ENCODE measurements around the gene GAS6. TPM values are rescaled to one million over a fixed set of nuclear protein-coding genes. Genes with fewer than 3 reads are reported as not detected.
"Not testable (repeated sequence)": the region's sequence is repeated elsewhere in the genome, so short reads cannot be mapped to it uniquely, and the experiment has no call there.

GAS6 gene
- polyA plus RNA-seq, 1 experiment, result 374 TPM

- no peak for DNase-seq (ENCODE audit: low read depth)
- Histone ChIP-seq H3K27me3 (ENCODE audit: control insufficient read depth, insufficient read depth, low read length) (peaks cover 4% of the 10 kb centered on the region), H3K4me3 (ENCODE audit: low read depth, low read length) (no peak overlapping the region), H3K36me3 (ENCODE audit: control insufficient read depth, insufficient read depth, low read length) (no peaks in the 10 kb centered on the region)
- ChIA-PET CTCF (no interaction called here), POLR2A (no interaction called here)
- TF ChIP-seq CTCF (IDR thresholded peaks at IDR 0.05; ENCODE audit: insufficient read depth, low read depth, low read length), result no peak
Observed at GRCh38 chr13:113791226-113791625, 72.7 kb downstream of the GAS6 start.

- H3K27me3 ChIP-seq (ENCODE audit: control insufficient read depth, insufficient read depth, low read length); H3K4me3 ChIP-seq (ENCODE audit: low read depth, low read length); POLR2A ChIA-PET; DNase-seq (ENCODE audit: low read depth); H3K36me3 ChIP-seq (ENCODE audit: control insufficient read depth, insufficient read depth, low read length): not testable (repeated sequence)
- CTCF ChIA-PET, result interaction anchor here (0.7 kb wide), 1 partner anchor 61 kb away, joined by 3 read pairs; no protein-coding TSS in a partner anchor
Observed at GRCh38 chr13:113789931-113790330, 73.9 kb downstream of the GAS6 start.

- POLR2A ChIA-PET, result no interaction called here
- TF ChIP-seq CTCF (IDR thresholded peaks at IDR 0.05; ENCODE audit: insufficient read depth, low read depth, low read length), result no peak
- peaks cover 4% of the 10 kb centered on the region for H3K27me3 ChIP-seq (ENCODE audit: control insufficient read depth, insufficient read depth, low read length)
- CTCF ChIA-PET, result no interaction called here
- DNase-seq (ENCODE audit: low read depth), result no peak
- no peak overlapping the region for H3K4me3 ChIP-seq (ENCODE audit: low read depth, low read length)
- H3K36me3 ChIP-seq (ENCODE audit: control insufficient read depth, insufficient read depth, low read length), result no peaks in the 10 kb centered on the region
Observed at GRCh38 chr13:113789167-113789566, 74.7 kb downstream of the GAS6 start.

- no peak for TF ChIP-seq CTCF (IDR thresholded peaks at IDR 0.05; ENCODE audit: insufficient read depth, low read depth, low read length)
- CTCF ChIA-PET, result no interaction called here
- POLR2A ChIA-PET, result no interaction called here
- Histone ChIP-seq H3K4me3 (ENCODE audit: low read depth, low read length) (no peak overlapping the region), H3K27me3 (ENCODE audit: control insufficient read depth, insufficient read depth, low read length) (peaks cover 4% of the 10 kb centered on the region), H3K36me3 (ENCODE audit: control insufficient read depth, insufficient read depth, low read length) (no peaks in the 10 kb centered on the region)
- DNase-seq (ENCODE audit: low read depth), result no peak
Observed at GRCh38 chr13:113788413-113789135, 75.3 kb downstream of the GAS6 start.

DNA sequence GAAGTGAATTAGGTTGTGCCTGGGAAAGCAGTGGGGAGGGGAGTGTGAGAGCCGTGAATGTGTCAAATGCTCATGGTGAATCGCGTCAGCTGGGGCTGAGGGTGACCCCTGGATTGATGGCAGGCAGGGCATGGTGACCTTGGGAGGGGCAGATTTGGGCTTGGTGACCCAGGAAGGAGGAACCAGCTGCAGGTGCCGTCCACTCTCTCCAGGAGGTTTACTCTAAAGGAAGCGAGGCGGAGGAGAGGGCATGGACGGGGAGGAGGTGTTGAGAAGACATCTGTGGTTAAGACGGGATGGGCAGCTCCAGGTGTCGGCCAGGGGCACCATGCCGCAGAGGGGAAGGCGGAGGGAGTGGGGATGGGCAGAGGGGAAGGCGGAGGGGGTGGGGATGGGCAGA, 76.2 kb downstream of the GAS6 start:
- DNase-seq (ENCODE audit: low read depth), result no peak
- ChIA-PET POLR2A (no interaction called here), CTCF (no interaction called here)
- Histone ChIP-seq H3K27me3 (ENCODE audit: control insufficient read depth, insufficient read depth, low read length) (peaks cover 2% of the 10 kb centered on the region; the same call in 1 of the 2 replicates), H3K4me3 (ENCODE audit: low read depth, low read length) (no peak overlapping the region), H3K36me3 (ENCODE audit: control insufficient read depth, insufficient read depth, low read length) (no peaks in the 10 kb centered on the region)
- TF ChIP-seq CTCF (IDR thresholded peaks at IDR 0.05; ENCODE audit: insufficient read depth, low read depth, low read length), result no peak

Data from BJ (cell line).